AG04449 (cell line): ENCODE results near the gene ZNF189.

Experiments used
- CTCF ChIA-PET: fragments of 350-600 bp; formaldehyde crosslinking; extraction: SDS; loops from one replicate; lab custom pipeline; 2021; ENCODE audit warnings: antibody characterized with exemption; lab: Yijun Ruan, JAX
- POLR2A ChIA-PET: fragments of 400-600, 350-600 bp; formaldehyde crosslinking; extraction: SDS; loops from one replicate; lab custom pipeline; 2020; ENCODE audit warnings: antibody characterized with exemption, inconsistent platforms; lab: Yijun Ruan, JAX
- DNase-seq: peaks from one replicate; pipeline ENCODE4 v3.0.0-alpha.2; 2010; ENCODE audit warnings: low read depth, low spot score
- H3K4me3 ChIP-seq: 2 replicates; pipeline ENCODE4 v1.5.1; 2011; ENCODE audit warnings: low read depth, mild to moderate bottlenecking, control low read depth, low read length
- CTCF ChIP-seq: IDR thresholded peaks from one replicate; pipeline ENCODE4 v1.5.1; 2011; ENCODE audit warnings: mild to moderate bottlenecking, moderate library complexity, low read length, control low read depth, inconsistent platforms; ENCODE audit not compliant: insufficient read depth; ENCODE audit errors: missing control alignments

Gene ZNF189

GRCh38 chr9:101451498-101451897 lies 52.8 kb downstream of the ZNF189 start:
- ChIA-PET CTCF (interaction anchor here (0.8 to 1.2 kb wide), 4 partner anchors 76 to 276 kb away, joined by 3 to 4 read pairs (median 3); no protein-coding TSS in a partner anchor), POLR2A (no interaction called here)
- H3K4me3 ChIP-seq = no peak overlapping the region
- DNase-seq = no peak
- no peak for TF ChIP-seq CTCF

DNA sequence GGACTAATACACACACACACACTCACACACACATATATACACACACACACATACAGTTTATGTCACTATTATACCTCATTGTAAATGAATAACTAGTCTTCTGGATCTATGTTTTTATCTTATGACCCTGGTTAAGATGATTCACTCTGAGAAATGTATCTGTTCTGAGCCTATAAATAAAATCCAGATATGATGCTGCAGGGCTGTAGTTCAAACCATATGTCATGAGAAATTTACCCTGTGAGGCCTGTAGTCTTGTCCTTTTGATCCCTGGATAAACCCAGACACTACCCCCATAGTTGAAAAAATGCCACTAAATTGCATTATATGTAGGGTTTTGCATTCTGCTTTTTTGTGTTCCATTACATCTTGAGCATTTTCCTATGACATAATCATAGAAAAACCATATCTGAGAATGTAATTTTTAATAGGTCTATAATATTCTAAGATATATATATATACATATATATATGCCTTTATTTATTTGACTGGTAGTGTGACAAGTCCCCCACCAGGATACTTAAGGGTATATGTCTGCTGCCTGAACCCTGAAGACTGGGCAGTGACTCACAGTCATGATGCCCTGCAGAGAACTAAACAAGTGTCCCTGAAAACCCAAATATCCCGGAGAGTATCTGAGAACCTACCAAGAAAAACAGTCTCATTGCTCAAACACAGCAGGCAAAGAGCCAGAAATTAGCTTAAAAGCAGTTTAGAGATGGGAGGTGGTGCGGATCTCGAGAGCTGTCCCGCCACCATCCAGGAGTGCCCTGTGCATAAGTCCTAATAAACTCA lies 55.3 kb downstream of the ZNF189 start:
- DNase-seq = no peak
- no peak for TF ChIP-seq CTCF
- CTCF ChIA-PET = interaction anchor here (0.7 to 17.0 kb wide), 5 partner anchors 13 to 114 kb away, joined by 3 to 975 read pairs (median 4); partner anchors contain the start of gene RNF20
- no peak overlapping the region for H3K4me3 ChIP-seq
- POLR2A ChIA-PET = no interaction called here

DNA sequence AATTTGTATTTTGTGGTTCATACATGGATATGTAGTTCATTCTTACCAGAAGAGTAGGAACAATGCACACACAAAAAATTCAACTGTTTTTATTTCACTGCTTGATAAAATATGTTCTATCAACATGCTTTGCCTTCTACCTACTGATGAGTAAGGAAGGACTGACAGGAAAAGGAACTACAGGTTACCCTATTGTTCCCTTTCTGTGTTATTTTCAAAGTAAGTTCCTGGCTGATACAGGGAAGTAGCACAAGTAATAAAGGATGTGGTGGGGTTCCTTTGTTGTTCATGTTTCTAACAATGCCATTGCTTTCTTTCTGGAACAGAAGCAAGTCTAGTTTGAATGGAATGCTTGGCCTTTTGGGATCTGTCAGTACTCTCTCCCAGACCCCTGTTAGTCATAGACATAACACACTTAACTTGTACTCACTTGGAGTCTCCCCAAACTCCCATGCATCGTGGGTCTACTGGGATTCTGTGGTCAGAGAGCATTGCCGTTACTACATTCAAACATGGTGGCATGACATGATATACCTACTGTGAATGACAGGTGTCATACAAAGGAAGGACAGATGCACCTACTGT lies 57.1 kb downstream of the ZNF189 start:
- POLR2A ChIA-PET = no interaction called here
- DNase-seq = no peak
- no peak overlapping the region for H3K4me3 ChIP-seq
- CTCF ChIA-PET = interaction anchor here (1.0 to 17.0 kb wide), 7 partner anchors 10 to 108 kb away, joined by 3 to 975 read pairs (median 6); partner anchors contain the start of gene RNF20
- TF ChIP-seq CTCF = no peak

DNA sequence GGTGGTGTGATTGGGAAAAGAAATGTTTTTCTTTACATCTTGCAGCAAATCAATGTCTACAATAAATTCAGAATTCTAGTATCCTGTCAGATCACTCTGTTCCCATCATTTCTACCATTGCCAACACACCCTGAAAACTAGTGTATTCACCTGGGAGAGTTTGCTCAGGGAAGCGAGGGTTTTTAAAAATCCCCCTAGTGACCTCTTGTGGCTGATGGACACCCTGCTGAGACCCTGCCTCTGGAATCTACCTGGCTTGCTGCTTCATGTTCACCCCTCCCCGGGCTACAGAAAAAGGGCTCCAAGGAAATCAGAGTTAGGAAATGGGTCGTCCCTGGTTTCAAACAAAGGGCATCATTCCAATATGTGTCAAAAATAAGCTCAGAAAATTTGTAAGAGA lies 58.4 kb downstream of the ZNF189 start:
- ChIA-PET CTCF (interaction anchor here (0.7 to 17.0 kb wide), 9 partner anchors 8 to 107 kb away, joined by 3 to 975 read pairs (median 6); partner anchors contain the start of gene RNF20), POLR2A (no interaction called here)
- TF ChIP-seq CTCF = no peak
- DNase-seq = no peak
- no peak overlapping the region for H3K4me3 ChIP-seq

DNA sequence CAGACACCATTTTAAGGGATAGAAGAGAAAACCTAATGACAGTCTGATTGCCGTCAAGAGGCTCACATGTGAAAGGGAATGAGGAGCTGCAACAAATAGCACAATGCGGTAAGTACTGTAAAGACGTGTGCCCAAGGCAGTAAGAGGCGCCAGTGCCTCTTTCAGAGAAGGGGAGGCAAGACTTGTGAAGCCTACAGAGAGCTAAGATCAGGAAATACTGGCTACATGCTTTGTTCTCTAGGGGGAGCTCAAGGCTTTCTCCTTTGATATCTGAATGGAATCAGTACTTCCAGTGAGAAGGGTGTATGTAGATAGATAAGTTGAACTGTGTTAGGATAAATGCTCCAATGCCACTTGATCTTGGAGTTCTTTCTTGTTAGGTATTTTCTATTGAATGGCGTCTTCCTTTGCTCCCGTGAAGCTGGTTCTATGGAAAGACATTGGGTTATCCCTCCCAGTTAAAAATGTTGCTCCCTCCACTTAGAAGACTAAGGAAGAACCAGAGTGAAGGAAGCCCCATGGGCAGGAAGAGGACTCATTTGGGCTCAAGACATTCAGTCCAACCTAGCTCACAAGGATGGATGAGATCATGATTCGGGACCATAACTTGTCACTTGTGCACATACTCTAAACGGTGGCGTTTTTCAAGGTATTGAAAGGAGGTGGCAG lies 60.4 kb downstream of the ZNF189 start:
- POLR2A ChIA-PET = interaction anchor here (1.4 kb wide), 1 partner anchor 74 kb away, joined by 5 read pairs; the partner anchor contains the start of gene RNF20
- TF ChIP-seq CTCF = peak; percentile 86
- no peak for DNase-seq
- H3K4me3 ChIP-seq = no peak overlapping the region
- CTCF ChIA-PET = interaction anchor here (0.7 to 17.0 kb wide), 44 partner anchors 9 to 340 kb away, joined by 3 to 975 read pairs (median 5); partner anchors contain the start of gene RNF20
